ENCODE data around the gene MGAT4A.

The MGAT4A gene
- total RNA-seq: 174 to 197 reads per million in 2 donors

DNA sequence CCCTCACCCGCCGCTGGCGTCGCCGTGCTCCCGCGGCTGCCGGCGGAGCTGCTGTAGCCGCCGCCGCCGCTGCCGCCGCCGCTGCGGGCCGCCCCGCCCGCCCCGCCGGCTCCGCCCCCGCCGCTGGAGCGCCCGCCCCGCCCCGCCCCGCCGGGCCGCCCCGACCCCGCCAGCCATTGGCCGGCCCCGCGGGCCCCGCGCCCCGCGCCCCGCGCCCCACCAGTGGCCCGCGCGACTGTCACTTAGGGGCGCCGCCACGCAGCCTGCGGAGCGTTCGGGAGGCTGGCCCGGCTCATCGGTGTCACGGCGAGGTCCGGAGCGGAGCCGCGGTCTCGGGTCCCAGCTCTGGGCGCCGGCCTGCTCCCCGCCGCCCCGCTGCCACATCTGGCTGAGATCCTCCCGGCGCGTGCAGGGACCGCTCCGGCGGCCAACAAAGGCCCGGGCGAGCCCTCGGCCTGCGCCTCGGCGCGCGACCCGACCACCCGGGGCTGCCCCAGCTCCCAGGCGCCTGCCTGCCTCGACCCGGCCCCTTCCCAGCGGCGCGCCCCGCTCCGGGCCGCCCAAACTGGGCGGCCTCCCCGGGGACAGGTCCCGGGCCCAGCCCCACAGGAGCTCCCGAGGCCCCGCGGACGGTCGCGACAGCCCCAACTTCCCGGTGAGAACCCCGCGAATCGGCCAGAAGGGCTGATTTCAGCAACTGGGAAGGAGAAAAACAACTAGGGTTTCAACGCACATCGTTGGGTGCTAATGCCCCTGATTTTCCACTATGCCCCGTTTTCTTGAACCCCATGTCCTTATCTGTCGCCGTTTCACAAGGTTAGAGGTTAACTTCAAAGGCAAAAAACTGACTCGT lies at the start of gene MGAT4A:
MGAT4A (minus strand) TSS at position 92 of the 853 bp plus-strand sequence. CDS start 4,800 bp downstream, outside the sequence.
- DNase-seq: peak; percentile 67 to 84 (median 77)

DNA sequence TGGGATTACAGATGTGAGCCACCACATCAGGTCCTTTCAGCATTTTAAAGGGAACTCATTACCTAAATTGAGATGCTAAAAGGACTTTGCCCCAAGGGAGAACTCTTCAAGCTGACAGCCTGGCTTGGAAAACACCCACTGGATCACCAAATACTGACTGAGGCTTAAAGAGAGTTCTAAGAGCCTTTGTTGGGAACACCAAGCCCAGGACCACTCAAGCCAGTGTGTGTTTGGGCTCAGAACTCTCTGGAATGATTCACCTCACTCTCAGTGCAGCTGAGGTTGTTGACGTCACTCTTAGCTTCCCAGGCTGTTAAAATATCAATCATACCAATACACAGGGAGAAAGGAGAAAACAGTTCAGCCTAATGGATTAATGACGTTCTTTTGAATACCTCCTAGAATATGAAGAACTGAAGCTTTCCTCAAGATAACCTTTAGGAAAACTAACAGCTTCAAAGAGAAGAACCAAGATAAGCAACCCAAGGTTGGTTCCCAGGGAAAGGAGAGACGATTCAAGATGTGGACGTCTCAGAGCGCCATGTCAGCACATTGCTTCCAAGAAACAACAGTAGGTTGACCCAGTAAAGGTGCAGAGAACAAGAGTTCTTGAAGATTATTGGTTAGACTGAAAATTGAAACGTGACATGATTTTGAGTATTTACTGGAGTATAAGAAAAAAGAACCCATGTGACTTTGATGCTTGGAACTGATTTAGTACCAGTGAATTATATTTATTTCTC lies 48.0 kb upstream of the MGAT4A start:
- DNase-seq: no peak

DNA sequence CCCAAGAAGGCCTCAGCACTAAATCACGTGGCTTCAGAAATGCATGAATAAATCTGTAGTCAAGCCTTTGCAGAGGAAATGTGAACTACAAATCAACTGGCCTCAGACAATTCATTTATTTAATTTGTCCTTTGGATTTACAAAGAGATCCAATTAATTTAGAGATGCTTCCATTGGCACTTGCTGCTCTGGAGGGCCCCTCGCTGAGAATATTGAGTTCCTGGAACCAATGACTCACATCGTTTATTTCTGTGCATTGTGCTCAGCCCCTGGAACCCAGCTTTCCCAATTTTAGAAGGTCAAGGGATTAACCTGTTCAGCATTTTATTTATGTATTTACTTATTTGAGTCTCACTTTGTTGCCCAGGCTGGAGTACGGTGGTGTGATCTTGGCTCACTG lies 47.2 kb upstream of the MGAT4A start:
- DNase-seq: no peak

DNA sequence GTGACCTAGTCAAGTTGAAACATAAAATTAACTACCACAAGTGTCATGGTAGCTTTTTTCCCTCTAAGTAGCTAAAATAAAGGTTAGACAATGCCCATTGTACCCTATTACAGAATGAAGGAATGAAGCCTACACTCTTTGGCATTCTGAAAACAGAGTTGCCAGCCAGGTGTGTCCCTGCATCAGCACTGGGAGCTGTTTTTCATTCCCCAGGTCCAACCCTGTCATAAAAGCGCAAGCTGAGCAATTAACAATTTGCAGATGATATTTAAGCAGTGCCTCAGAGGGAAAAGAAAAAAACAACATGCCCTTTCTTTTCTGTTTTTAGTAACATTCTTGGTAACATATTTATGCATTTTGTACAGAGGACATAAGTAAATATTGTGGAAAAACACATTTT lies 46.8 kb upstream of the MGAT4A start:
- no peak for DNase-seq

DNA sequence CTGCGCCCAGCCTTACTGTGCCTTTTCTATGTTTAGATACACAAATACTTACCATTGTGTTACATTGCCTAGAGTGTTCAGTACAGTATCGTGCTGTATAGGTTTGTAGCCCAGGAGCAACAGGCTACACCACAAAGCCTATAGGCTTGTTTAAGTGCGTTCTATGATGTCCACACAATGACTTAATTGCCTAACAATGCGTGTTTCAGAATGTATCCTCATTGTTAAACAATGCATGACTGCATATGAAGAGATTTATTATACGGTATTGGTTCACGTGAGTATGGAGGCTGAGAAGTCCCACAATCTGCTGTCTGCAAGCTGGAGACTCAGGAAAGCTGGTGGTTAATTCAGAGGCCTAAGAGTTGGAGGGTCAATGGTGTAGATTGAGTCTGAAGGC lies 46.1 kb upstream of the MGAT4A start:
- no peak for DNase-seq

DNA sequence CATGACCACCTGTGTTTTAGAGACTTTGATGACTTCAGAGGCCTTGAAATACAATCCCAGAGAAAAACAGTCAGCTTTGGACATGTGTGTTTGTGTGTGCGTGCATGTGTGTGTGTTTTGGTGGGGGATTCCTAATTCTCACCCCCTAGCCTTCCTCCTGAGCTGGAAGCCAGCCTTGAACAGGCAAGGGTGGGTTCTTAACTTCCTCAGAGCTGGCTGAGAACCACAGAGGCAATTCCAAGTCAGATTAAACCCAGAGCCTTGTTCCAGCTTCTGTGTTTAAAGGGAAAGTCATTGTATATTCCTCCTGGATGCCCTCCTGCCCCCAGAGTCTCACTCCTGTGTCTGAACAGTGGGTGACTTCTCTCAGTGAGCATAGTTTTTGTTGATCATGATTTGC lies 45.2 kb upstream of the MGAT4A start:
- DNase-seq: no peak

DNA sequence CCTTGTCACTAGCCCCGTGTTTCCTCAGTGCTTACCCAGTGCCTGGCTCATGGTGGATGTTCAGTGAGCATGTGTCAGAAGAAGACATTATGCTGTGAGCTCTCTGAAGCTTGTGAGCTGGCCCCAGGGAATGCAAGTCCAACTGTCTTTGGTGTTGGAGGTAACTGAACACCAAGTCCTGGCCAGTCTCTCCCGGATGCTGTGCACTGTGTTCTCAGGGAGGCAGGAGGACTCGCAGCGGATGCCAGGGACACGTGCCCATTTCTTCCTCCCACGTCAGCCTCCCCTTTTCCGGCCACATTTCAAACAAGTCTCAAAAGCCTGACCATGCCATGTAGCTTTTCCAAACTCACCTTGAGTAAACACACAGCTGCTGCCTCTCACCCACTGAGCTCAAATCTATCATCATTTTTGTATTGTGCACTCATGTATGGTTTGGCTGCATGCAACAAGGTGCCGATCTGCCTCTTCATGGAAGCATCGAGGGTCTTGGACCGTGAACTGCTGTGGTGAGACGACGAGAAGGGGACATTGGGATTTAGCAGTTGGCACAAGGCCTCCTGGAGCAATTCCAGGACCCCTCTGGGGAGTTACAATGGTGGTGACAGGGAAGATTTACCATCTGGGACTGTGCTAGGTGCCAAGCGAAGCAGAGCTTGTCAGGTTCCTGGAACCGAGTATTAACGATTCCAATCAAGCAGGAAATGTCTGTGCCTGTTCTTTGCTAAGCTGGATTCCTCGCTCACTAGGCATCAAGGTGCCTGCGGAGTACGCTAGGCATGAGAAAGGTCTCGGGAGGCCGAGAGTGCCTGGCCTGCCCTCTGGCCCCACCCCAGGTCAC lies 44.4 kb upstream of the MGAT4A start:
- DNase-seq: no peak

DNA sequence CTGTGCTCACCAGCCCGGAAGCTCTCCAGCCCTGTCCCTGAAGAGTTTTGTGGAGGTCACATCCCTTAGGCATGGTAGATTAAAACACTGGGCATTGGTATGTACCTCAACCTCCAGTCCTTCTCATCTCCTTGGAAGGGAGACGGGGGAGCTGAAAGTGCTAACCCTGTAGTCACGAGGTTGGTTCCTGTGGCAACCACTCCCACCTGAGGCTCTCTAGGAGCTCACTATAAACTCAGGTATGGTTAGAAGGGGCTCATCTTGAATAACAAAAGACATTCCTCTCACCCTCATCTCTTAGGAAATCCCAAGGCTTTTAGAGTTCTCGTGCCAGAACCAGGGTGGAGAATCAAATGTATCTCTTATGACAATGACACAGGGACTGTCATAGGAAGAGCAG lies 43.0 kb upstream of the MGAT4A start:
- DNase-seq: no peak

DNA sequence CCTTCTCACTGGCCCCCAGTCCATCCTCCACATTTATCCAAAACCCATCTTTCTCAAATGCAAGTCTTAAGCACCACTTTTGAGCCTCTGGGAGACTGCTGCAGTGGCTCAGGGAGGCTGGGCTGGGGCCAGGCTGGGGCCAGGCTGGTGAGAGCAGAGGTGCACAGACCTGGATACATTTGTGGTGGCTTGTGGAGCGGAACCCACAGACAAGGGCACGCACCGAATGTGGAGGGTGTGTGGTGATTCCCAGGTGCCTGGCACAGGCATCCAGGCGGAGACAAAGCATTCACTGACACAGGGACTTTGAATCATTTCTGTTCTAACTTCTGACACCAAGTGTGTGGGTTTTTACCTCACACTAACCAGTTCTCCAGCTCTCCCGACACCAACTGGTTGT lies 42.2 kb upstream of the MGAT4A start:
- no peak for DNase-seq

DNA sequence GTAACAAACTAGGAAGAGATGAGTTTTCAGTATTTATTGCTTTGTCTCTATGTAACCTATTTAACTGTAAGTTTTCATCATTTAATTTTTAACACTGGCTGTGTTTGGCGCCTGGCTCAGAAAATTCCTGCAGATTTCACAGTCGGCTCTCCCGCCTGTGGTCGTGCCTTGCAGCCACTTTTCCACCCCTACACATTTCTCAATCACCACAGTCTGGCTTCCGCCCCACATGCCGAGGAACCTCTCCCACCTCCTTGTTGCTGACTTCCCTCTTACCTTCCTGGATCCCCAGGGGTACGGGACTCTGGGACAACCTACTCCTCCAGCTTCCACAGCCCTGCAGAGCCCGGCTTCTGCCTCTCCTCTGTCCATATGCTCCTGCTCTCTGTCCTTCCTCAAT lies 41.6 kb upstream of the MGAT4A start:
- no peak for DNase-seq

DNA sequence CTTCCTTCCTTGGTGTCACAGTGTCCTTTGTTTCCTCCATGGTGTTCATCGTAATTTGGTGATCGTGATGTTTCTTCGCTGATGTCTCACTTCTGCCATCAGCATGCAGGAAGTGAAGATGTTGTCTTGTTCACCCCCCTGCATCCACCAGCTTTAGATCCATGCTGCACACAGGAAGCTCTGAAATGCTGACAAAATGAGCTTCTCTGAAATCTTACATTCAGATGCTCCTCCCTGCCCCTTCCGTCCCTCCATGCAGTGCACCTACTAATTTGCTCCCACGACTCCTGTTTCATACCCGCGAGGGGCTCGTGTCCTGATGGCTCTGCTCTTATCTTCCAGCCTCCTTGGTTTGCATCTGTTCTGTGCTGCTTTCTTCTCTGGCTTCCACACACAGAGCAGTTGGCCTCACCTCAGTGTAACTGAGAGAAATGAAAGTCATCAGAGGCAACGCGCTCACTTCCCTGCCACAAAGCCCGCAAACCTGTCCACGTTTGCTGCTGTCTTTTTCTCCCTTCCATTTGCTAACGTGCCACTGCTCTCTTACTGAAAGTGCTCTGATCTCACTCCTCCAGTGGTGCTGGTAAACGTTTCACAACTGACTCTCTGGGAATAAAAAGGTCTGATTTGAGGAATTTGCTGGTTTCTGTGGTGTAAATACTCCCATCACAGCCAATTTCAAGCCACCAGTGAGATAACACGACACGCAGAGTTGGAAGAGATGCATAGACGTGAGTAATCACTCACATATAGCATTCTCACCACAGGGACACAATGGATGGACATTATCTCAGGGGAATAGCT lies 41.0 kb upstream of the MGAT4A start:
- peak in 3 of 5 experiments; percentile 47 to 94 (median 76) for DNase-seq

DNA sequence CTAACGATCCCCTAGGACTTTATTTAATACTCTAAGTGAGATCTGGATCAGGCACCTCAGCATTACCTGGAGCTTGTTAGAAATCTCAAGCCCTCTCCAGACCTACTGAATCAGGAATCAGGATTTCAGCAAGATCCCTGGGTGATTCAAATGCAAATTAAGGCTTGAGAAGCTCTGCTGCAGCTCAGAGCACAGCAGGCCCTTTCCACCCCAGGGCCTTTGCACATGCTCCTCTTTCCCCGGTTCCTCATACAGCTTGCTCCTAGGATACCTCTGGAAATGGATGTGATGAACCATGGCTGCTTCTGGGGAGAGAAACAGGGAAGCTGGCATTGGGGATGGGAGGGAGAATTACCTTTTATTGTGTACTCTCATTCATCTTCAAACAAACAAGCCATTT lies 40.3 kb upstream of the MGAT4A start:
- DNase-seq: peak in 1 of 5 experiments; percentile 35

DNA sequence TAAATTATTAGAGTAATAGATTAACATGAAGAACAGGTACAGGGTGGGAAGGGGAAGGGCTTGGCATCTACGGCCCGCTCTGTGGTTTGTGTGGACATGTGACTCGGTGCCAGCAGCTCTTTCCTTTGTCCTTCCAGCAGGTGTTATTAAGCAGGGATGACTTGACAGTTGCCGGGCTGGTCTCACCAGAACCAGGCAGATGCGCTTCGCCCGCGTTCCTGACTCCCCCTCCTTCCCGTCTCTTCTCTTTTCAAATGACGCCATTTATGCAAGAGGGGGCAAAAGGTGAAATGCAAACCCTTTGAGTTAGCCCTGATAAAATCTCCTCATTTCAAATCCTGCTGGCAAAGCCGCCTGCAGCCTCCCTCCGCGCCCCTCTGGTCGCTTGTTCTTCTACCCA lies 38.9 kb upstream of the MGAT4A start:
- DNase-seq: peak in 3 of 5 experiments; percentile 29 to 32 (median 31)

DNA sequence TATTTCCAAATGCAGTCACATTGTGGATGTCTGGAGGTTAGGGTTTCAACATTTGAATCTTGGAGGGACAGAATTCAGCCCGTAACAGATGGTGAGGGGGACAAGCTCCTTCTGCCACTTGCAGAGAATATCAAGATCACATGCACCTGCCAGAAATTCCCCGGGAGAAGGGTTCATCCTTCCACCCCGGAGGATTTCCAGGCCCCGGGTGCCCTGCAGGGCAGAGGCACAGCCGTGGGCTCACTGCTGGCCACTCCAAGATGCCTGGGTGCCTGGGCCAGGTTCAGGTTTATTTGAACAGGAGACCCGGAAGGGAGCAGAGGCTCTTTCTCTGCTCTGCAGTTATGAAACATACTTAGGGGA lies 38.2 kb upstream of the MGAT4A start:
- DNase-seq: no peak

DNA sequence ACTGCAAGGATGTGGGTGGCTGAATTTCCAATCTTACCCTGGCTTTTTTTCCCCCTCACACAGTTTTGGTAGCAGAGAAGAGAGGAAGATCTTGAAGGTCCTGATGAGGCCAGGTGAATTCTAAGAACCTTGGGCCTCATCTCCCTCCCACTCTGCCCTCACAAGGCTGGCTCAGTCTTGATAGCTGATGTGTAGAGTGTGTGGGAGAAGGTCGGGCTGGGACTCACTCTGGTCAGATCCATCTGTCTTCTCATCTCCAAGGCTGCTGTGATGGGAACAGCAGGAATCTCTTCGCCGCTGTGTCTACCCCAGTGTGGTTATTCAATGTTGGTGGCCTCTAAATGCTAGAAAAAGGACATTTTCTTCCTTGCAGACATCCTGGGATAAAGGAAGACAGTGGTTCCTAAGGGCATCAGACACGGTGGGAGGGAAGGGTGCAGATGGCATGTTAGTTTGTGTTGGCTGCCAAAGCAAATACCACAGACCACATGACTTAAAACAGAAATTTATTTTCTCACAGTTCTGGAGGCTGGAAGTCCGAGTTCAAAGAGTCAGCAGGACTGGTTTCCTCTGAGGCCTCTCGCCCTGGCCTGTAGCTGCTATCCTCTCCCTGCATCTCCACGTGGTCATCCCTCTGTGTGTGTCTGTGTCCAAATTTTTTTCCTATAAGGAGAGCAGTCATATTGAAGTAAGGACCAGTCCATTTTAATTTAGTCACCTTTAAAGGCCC lies 37.6 kb upstream of the MGAT4A start:
- DNase-seq: peak in 1 of 5 experiments; percentile 43

DNA sequence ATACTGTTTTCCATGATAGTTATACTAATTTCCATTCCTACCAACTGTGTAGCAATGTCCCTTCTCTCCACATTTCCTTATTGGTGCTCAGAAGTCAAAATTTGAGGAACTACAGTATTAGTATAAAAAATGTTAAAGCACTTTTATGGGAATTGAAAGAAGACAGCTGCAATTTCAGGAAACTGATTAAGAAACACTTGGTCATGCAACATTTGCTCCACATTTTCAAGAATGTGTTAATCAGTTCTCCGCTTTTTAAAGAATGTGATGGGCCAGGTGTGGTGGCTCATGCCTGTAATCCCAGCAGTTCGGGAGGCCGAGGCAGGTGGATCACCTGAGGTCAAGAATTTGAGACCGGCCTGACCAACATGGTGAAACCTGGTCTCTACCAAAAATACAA lies 33.6 kb upstream of the MGAT4A start:
- no peak for DNase-seq

DNA sequence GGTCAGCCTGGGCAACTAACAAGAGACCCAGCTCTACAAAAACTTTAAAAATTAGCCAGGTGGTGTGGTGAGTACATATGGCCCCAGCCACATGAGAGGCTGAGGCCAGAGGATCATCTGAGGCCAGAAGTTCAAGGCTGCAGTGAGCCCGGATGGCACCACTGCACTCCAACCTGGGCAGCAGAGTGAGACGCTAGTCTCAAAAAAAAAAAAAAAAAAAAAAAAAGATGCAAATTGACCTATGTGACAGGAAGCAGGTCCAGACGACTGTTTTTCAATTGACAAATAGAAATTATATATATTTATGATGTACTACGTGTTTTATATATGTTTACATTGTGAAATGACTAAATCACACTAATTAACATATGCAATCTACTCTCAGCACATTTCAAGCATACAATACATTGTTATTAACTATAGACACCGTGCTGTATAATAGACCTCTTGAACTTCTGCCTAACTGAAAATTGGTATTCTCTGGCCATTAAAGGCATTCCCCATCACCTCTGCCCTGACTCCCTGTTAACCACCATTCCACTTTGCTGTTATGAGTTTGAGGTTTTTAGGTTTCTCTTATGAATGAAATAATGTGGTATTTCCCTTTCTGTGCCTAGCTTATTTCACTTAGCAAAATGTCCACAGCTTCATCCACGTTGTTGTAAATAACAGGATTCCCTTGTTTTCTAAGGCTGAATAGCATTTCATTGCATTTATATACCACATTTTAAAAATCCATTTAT lies 32.4 kb upstream of the MGAT4A start:
- no peak for DNase-seq

DNA sequence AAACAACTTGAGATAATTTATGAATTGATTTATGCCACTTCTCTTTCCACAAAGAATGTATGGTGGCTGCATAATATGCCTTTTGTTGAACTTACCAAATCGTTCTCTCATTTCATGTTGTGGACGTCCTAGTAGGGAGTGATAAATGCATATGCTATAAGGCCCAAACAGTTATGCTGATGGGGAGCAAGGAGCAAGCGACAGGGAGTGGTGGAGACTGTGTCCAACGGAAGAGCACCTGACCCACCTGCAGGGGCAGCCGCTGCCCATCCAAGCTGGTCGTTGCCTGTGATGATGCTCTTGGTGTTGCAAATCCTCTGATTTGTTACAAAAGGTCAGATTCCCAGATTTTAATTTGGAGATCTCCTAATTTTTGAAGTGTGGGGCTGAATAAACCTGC lies 31.0 kb upstream of the MGAT4A start:
- DNase-seq: no peak

DNA sequence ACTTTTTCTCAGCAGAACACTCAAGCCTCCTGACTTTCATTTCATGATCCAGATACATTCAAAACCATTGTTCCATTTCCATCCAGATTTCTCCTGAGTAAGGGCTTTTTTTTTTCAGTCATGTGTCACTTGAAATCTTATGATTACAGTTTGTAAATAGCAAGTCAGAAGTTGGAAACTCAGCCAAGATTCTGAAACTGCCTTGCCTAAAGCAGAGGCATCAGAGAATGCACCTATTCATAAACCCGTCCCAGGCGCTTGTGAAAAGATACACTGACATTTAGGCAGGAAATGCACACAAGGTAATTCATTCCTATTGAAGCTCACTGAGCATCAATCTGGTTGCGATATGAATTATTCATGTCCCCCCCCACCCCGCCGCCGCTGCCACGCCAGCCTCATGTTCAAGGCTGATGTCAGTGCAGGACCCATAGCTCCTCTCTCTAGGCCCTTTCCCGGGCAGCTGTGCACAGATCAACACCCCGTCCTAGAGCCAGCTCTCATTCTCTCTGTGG lies 30.4 kb upstream of the MGAT4A start:
- DNase-seq: peak in 3 of 5 experiments; percentile 32 to 79 (median 62)

DNA sequence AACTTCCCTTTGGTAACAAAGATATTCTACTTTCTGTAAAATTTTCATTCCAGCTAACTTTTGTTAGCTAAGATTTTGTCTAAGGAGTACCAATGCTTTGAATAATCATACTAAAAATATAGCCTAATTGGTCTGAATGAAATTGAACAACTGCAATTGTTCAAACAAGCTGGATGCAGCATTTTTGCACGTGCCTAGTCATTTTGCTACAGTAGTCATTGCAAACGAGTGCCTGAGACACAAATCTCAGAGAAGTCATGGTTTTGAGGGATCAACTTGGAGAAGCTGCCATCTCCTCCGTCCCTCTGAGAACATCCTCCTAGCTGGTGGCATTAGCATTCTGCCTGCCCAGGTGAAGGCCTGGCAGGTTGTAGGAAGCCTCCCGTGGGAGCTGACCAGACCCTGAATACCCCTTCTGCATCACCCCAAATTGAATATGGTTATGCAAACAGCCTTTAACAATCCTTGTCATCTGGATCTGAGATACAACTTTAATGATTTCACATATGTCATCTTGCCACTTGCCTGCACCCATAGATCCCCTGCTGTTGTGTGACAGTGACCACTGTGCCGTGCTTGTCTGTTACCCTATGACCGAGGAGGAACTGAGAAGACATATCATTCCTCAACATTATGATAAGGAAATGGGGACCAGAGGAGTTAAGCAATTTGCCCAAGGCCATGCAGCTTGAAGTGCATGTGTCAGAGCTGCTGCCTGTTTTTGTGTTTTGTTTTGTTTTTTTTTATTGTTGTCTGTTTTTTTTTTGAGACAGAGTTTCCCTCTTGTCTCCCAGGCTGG lies 29.1 kb upstream of the MGAT4A start:
- DNase-seq: peak in 1 of 5 experiments; percentile 27

Measured in T-helper 2 cell (primary cell).